GM18519 (cell line): ENCODE results near the gene SI.
"Not testable (repeated sequence)": the region's sequence is repeated elsewhere in the genome, so short reads cannot be mapped to it uniquely, and the experiment has no call there.

Experiments used
- ATAC-seq: cut with Tn5 transposase; IDR thresholded peaks from one replicate; pipeline ENCODE4 v1.9.1; 2021; ENCODE audit warnings: mild to moderate bottlenecking, moderate library complexity; ENCODE audit not compliant: unreplicated experiment, low FRiP score

Gene SI

GRCh38 chr3:165078293-165078692 lies at the start of gene SI:
SI (minus strand) TSS chr3:165078496; CDS start chr3:165076012, 2,484 bp downstream.
- ATAC-seq, result no peak

- no peak for ATAC-seq
Measured at GRCh38 chr3:165125836-165126235, 47.5 kb upstream of the SI start.

GRCh38 chr3:165111401-165111800 lies 33.1 kb upstream of the SI start:
- ATAC-seq, result no peak

- ATAC-seq, result no peak
Measured at GRCh38 chr3:165103616-165104015, 25.3 kb upstream of the SI start.

DNA sequence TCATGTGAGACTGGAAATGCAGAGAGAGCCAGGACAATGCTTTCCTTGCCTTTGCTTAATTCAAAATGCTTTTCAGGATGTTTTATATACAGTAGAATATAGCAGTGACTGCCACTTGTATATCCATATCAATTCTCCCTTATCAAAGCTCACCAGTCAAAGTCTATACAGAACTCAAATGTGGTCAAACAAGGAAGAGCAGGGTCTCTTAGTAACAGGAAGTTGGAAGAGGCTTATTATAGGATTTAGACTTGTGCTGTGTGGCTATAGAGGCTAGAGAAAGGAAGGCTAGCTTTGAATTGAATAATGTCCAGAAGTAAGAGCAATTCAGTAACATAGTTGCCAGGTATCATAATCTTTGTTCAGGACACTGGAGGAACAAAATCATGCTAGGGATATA lies 4.4 kb upstream of the SI start:
- no peak for ATAC-seq

GRCh38 chr3:165081183-165081582 lies 2.9 kb upstream of the SI start:
- no peak for ATAC-seq

GRCh38 chr3:165075695-165076094 lies 2.6 kb downstream of the SI start:
- no peak for ATAC-seq

DNA sequence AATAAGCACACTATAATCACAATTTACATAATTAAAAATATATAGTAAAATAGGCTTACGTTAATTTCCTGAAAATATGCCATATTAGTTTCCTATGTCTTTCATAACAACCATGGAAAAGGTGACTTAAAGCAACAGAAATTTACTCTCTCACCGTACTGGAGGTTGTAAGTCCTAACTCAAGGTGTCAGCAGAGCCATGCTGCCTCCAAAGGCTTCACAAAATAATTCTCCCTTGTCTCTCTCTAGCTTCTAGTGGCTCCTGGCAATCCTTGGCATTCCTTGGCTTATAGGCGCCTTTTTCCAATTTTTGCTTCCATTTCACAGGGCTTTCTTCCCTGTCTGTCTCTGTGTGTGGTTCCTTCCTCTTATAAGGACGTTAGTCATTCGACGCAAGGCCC lies 7.6 kb downstream of the SI start:
- ATAC-seq, result no peak

- ATAC-seq, result no peak
Measured at GRCh38 chr3:165056510-165056909, 21.8 kb downstream of the SI start.

DNA sequence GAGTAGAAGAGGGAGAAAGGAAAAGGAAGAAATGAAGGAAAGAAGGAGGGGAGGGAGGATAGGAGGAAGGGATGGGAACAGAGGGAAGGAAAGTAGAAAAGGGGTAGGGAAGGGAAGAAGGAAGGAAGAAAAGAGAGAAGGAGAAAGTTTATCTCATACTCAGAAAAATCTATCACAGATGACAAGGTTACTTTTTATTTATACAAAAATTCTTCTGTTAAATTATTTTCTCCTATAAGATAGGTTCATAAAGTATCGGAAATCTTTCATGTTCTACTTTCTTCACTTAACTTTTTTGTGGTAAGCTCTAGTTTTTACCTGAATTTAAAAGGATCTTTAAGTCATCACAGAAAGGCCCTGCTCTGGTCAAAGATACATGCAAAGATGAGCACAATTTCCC lies 38.1 kb downstream of the SI start:
- no peak for ATAC-seq

GRCh38 chr3:165011557-165011956 lies 66.7 kb downstream of the SI start:
- ATAC-seq, result no peak

DNA sequence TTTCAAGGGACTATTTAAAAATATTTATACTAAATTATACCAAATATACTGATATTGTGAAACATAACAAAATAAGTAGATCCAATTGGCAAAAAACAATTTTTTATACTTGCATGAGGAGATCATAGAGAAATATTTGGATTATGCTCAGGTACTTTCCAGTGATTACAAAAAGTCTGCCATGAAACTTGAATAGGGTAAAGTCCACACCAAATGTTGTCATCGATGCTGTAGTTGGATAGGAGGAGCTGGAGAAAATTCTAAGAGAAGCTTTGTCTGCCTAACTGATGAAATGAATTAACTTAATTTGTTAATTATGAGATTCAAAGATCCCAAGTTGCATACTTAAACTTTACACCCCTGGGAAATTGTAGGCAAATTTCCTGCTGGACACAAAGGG lies 93.3 kb downstream of the SI start:
- ATAC-seq, result no peak

- no peak for ATAC-seq
Measured at GRCh38 chr3:164962610-164963009, 115.7 kb downstream of the SI start.

DNA sequence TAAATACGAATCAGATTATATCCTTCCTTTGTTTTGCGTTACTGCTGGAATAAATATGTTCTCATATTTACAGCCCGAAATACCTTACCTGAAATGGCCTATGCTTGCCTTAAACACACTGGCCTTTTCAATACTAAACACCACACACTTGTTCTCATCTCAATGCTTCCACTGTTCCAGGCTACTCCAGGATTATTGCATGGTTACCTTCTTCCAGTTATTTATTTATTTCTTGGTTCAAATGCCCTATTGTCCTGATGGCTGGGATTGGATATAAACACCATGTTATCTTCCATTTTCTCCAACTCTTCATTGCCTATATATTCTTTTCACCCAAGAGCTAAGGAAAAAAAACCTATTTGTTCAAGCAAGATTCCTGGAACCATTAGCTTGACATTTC lies 125.3 kb downstream of the SI start:
- no peak for ATAC-seq

- ATAC-seq, result not testable (repeated sequence)
Measured at GRCh38 chr3:164951403-164951802, 126.9 kb downstream of the SI start.

- ATAC-seq, result no peak
Measured at GRCh38 chr3:164940745-164941144, 137.6 kb downstream of the SI start.

GRCh38 chr3:164929642-164930041 lies 148.7 kb downstream of the SI start:
- ATAC-seq, result no peak
